GM10266 (cell line): ENCODE data around the gene RAB27A.

Experiments
- DNase-seq: peaks from one replicate; pipeline ENCODE4 v3.0.0; 2012; ENCODE audit errors: extremely low spot score
- TF ChIP-seq, protein P1 (sequence below): IDR thresholded peaks from 2 replicates; pipeline ENCODE4 v1.5.1; 2012; ENCODE audit warnings: mild to moderate bottlenecking, low read depth; ENCODE audit not compliant: control insufficient read depth, insufficient read depth; ENCODE audit errors: missing control alignments

RAB27A gene

DNA sequence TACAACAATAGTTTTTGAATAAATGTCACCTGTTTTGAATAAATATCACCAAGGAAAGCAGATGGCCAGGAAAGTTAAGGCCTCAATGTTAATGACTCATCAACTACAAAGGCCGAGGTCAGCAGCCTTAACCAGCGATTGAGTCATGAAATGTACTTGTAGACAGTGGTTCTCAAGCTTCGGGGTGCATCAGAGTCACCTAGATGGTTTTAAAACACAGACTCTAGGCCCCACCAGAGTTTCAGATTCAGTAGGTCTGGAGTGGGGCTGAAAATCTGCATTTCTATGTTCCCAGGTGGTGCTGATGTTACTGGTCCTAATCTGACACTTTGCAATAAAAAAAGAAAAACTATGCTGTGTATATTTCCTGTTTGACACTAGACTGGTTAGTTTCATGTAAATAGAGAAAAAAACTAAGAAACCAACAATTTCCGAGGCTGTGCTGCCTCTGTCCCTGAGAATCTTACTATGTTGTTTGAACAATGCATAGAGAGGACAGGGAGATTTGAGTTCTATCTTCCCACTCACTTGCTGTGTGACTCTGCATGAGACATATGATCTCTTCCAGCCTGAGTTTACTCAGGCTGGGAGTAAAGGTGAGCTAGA lies 9.8 kb downstream of the RAB27A start:
- peak; percentile 36 for DNase-seq
- TF ChIP-seq, protein P1, sequence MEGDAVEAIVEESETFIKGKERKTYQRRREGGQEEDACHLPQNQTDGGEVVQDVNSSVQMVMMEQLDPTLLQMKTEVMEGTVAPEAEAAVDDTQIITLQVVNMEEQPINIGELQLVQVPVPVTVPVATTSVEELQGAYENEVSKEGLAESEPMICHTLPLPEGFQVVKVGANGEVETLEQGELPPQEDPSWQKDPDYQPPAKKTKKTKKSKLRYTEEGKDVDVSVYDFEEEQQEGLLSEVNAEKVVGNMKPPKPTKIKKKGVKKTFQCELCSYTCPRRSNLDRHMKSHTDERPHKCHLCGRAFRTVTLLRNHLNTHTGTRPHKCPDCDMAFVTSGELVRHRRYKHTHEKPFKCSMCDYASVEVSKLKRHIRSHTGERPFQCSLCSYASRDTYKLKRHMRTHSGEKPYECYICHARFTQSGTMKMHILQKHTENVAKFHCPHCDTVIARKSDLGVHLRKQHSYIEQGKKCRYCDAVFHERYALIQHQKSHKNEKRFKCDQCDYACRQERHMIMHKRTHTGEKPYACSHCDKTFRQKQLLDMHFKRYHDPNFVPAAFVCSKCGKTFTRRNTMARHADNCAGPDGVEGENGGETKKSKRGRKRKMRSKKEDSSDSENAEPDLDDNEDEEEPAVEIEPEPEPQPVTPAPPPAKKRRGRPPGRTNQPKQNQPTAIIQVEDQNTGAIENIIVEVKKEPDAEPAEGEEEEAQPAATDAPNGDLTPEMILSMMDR: no peak

DNA sequence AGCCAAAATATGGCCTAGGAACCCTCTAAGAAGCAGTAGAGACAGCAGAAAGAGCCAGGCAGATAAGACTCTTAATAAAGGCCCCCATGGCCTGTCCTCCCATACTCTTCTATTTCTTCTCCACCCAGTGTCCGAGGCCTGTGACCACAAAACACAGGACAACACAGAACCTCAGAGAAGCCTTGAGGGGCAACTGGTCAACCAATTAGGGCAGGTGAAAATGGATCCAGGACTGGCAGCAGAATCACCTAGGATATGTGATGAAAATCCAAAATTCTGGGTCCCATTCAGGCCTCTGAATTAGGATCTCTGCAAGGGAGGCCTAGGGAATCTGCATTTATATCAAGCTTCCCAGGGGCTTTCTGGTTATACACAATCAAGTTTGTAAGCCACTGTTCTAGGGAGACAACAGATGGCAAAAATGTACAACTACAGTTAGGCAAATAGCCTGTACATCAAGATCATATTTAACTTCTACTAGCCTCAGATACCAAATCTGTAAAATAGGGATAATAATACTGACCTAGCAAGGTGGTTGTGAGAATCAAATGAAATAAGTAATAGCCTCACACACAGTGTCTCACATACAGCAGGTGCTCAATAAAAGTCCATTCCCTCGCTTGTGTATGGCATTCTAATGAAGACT lies 10.4 kb downstream of the RAB27A start:
- TF ChIP-seq, protein P1: no peak

DNA sequence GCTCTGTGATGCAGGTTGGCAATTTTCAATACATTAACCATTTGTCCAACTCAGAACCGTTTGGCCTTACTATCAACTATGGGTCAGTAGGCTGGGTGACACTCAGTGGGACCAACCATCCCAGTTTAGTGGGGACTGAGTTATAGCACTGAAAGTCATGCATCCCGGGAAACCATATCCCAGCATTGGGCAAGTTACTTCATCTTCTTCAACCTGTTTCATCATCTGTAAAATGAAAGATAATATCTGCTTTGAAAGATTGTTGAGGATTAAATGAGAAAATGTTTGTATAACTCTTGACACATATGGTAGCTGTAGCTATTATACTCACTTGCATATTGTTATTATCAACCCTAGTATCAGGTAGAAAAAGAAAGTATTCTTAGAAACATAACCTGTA lies 11.9 kb downstream of the RAB27A start:
- DNase-seq: no peak
- TF ChIP-seq, protein P1: no peak

More for the DNA sequence above, 10.4 kb downstream of the RAB27A start:
- no peak for DNase-seq

DNA sequence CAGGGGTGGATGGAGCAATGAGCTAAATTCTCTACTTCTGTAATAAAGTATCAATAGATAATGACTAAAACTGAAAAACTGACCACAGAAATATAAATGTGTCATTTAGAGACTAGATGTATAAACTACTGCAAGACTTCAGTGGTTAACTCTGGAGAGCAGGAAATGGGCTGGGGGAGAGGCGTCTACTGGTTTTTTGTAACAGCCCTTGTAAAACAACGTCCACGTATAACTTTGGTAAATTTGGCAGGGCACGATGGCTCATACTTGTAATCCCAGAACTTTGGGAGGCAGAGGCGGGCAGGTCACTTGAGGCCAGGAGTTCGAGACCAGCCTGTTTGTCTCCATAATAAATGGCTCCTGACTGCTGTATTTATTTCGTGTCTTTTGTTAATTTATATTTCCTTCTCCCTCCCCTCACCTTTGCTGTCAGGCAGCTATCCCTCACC lies 12.5 kb downstream of the RAB27A start:
- TF ChIP-seq, protein P1: no peak
- DNase-seq: peak; percentile 62

DNA sequence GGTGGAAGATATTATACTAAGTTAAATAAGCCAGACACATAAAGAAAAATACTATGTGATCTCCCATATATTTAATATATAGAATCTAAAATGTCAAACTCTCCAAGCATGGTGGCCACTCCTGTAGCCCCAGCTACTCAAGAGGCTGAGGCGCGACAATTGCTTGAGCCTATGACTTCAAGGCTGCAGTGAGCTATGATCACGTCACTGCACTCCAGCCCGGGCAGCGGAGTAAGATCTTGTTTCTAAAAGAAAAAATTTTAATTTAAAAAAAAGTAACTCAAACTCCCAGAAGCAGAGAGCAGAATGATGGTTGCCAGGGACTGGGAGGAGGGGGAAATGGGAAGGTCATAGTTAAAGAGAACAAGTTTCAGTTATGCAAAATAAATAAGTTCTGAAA lies 13.3 kb downstream of the RAB27A start:
- TF ChIP-seq, protein P1: no peak
- no peak for DNase-seq

DNA sequence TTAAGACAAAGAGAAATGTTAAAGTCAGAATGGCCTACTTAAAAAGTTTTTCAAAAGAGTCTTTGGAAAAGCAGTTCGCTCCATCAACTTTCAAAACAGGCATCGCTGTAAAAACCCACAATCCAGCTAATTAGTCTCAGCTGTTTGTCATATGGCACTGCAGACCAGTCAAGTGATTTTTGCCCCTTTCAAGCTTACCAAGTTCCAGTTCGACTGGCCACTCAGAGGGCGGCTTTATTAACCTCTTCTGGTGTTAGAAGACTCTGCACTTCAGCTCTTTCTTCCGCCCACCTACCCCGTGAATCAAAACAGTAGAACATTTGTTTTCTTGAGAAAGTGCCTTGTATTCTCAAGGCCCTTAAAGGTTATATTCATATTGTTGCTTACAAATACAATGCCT lies 19.3 kb downstream of the RAB27A start:
- TF ChIP-seq, protein P1: no peak

DNA sequence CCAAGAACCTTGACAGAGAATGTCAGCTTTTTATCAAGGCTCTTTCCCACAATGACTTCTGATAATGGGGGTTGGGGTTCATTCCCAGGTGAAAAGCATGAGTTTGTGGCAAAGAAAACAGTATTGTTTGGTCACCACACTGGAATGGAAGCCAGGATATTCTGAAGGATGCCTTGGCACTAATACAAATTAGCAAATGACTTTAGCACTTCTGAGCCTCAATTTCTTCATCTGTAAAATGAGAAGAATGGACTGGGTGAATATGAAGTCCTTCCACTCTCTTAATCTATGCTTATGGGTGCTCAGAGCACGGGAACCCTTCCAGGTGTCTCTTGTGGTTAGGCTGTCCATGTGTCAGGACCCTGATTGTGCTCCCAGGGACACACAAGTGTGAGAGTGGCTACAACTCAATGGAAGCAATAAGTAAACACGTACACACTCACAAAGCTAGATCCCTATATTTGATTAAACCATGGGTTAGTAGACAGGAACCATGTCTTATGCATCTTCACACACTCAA lies 21.4 kb downstream of the RAB27A start:
- DNase-seq: no peak
- TF ChIP-seq, protein P1: no peak

More for the DNA sequence above, 19.3 kb downstream of the RAB27A start:
- DNase-seq: no peak
